WTC11 (cell line): ENCODE results near the gene CLDN7.

Source experiments
- CREB1 ChIP-seq: sonication (generic); formaldehyde crosslinking; IDR thresholded peaks from 2 replicates; pipeline ENCODE4 v1.8.0; 2023; ENCODE audit warnings: mild to moderate bottlenecking, missing genetic modification reagents
- CREM ChIP-seq: sonication (generic); formaldehyde crosslinking; IDR thresholded peaks from 2 replicates; pipeline ENCODE4 v1.8.1; 2022; ENCODE audit warnings: mild to moderate bottlenecking, missing genetic modification reagents, moderate library complexity
- CTCF ChIP-seq: fragments of 200-600 bp; IDR thresholded peaks from 2 replicates; pipeline ENCODE4 v1.8.0; 2022; ENCODE audit warnings: antibody characterized with exemption
- EMX1 ChIP-seq: fragments of 250-450 bp; sonication (Bioruptor Pico); IDR thresholded peaks from 2 replicates; pipeline ENCODE4 v1.8.0; 2021; ENCODE audit warnings: mild to moderate bottlenecking
- NR1H2 ChIP-seq: sonication (generic); formaldehyde crosslinking; IDR thresholded peaks from 2 replicates; pipeline ENCODE4 v1.9.0; 2021; ENCODE audit warnings: mild to moderate bottlenecking, moderate library complexity, missing genetic modification reagents
- TF ChIP-seq, protein P1 (sequence below): sonication (generic); formaldehyde crosslinking; IDR thresholded peaks from 2 replicates; pipeline ENCODE4 v1.8.1; 2022; ENCODE audit warnings: missing genetic modification reagents, borderline replicate concordance

GRCh38 chr17:7283471-7284216 is 21.4 kb upstream of the CLDN7 start:
- TF ChIP-seq CTCF (no peak), CREB1 (CRISPR knock-in tag) (no peak), CREM (CRISPR knock-in tag) (no peak), EMX1 (CRISPR knock-in tag) (no peak), NR1H2 (no peak)
- TF ChIP-seq, protein P1, sequence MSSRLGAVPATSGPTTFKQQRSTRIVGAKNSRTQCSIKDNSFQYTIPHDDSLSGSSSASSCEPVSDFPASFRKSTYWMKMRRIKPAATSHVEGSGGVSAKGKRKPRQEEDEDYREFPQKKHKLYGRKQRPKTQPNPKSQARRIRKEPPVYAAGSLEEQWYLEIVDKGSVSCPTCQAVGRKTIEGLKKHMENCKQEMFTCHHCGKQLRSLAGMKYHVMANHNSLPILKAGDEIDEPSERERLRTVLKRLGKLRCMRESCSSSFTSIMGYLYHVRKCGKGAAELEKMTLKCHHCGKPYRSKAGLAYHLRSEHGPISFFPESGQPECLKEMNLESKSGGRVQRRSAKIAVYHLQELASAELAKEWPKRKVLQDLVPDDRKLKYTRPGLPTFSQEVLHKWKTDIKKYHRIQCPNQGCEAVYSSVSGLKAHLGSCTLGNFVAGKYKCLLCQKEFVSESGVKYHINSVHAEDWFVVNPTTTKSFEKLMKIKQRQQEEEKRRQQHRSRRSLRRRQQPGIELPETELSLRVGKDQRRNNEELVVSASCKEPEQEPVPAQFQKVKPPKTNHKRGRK (CRISPR knock-in tag) = no peak
